GM19463 (cell line): ENCODE results near the gene G3BP1.
"Not testable (repeated sequence)": the region's sequence is repeated elsewhere in the genome, so short reads cannot be mapped to it uniquely, and the experiment has no call there.

Experiments used
- ATAC-seq: cut with Tn5 transposase; IDR thresholded peaks from one replicate; pipeline ENCODE4 v1.9.1; 2021; ENCODE audit warnings: mild to moderate bottlenecking, moderate library complexity; ENCODE audit not compliant: unreplicated experiment

Gene G3BP1

DNA sequence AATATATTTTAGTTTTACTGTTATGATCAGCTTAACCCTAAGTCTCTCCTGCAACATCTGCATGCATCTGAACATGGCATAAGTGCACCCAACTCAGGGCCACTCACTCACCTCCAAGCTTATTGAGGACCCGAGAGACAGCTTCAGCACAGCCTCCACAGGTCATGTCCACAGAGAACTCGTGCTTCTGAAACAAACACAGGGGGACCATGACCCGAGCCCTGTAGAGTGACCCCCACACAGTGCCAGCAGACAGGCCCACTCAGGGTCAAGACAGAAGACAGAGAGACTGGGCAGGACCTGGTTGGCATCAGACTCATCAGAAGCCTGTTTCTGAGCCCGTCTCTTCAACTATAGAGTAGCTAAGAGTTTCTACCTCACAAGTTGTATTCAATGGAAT is 20.2 kb upstream of the G3BP1 start:
- ATAC-seq: no peak

DNA sequence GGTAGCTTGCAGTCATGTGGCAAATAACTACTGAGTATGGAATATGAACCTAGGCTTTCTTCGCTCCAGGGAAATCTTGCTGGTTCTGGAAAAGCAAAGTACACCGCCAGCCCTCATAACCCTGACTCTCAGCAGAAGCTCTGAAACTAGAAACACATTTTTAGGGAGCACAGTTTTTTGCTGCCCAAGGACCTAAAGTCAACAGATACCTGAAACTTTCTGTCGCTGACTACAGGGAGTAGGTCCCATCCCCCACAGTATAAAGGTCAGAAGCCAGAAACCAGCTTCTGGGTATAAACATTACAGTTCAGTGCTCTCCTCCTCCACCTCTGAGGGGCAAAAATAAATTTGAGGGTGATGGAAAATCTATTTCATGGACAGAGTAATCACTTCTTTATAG is 16.4 kb upstream of the G3BP1 start:
- no peak for ATAC-seq

DNA sequence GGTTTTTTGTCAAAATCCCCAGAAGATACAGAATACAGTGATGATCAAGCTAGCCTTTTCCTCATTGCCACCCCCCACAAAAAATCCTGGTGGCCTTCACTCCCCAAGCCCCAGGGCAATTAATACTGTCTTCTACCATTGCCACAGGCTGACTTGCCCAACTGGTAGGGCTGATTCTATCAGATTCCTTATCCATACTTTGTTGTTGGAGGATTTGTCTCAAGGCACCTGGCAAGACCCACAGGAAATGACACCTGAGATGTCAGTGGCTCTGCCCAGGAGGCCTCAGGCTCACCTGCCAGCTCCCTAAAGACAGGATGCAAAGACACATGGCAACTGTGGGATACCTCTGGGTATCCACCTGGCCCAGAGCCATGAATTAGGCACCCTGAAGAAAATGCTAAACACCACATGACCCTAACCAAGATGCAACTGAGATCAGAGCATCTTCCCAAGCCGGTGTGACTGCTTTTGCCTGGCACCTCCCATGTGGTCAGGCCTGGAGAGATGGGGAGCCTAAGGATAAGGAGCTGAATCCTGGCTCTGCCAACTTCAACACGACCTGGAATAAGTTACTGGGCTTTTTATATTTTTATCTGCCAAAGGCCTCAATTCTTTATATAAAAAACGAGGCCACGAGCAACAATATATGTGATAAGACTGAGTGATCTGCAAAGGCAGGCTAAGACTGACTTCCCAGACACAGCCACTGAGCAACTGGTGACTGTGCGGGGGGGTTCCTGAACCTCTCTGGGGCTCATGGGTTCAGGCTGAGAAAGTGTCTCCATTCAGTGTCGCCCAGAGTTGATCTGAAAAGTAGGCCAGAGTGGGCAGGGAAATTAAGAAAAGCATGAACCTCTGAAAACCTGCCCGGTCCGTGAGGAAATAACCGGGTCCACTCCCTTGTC is 14.3 kb upstream of the G3BP1 start:
- ATAC-seq: no peak

DNA sequence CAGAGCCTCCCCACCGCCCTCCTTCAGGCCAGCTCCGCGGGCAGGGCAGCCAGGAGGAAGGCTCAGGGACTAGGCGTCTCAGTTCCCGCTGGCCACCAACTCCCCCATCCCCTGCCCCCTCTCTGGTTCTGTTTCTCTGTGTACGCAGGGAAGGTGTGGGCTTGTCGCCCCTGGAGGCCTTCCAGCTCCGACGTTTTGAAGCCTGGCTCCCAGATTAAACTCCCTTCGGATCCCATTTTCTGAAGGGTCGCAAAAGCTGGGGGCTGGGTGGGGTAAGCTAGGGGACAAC is 13.7 kb upstream of the G3BP1 start:
- peak; percentile 3 for ATAC-seq

DNA sequence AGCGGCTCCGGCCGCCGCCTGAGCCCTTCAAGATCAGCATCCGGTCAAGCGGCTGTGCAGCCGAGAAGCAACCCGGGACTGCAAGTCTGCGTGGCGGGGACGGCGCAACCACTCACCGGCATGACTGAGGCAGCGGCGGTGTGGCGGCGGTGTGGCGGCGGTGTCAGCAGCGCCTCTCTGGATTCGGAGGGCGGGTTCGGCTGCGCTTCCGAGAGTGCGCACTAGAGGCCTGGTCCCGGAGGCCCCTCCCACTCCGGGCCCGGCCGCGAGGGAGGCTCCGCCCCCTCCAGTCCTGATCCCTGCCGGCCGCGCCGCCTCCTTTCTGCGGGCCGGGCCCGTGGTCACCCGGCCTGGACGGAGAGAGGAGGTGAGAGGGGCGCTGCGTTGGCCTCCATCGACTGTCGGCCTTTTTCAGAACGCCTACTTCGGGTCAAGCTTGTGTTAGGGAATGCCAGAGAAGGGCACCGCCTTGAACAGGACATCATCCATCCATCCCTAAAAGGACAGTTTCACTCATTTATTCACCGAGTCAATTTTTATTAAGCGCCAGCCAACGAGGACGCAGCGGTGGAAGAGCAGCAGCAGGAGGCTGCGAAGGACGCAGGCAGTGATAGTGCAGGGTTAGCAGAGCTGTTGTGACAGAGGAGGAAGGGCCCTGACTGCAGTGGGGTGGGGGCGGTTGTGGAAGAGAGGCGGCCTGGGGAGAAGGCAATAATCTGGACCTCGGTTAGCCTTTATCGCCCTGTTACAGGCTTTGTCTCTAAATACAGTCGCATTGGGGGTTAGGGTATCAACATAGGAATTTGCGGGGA is 13.1 kb upstream of the G3BP1 start, which contains the start of gene ATOX1:
TSS of gene ATOX1 (minus strand) at position 202 of the 812 bp plus-strand sequence. CDS start at position 122, 80 bp downstream.
- ATAC-seq: peak; percentile 97

DNA sequence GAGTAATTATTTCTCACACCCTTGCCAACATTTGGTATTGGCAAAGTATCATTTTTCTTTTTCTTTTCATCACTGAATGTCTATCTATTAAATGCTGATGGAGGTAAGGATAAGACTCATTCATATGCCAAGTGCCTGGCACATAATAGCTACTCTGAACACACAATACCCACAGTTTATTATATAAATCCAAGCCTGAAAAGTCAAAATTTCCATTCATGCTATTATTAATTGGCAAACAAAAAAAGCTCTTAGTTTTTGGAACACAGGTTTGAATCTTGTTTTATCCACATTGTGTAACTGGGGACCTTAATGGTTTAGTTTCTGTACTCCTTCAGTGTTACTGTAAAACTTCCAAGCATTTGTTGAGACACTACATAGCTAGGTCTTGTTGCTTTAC is 7.0 kb upstream of the G3BP1 start:
- ATAC-seq: no peak

DNA sequence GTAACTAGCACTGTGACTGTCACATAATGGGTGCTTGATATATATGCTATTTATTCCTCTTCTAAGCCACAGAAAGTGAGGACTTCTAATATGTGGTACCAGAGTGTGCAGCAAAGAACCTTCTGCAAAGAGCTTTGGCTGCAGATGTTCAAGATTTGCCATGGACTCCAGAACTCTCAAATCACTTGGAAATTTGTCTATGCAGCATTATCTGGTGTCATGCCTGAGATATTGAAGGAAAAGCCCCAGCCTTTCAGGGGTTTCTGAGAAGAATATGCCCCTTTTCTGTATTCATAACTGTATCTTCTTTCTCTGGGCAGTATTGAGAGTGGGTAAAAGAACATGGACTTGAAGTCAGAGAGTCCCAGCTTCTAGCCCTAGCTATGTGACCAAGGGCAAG is 4.8 kb upstream of the G3BP1 start:
- no peak for ATAC-seq

DNA sequence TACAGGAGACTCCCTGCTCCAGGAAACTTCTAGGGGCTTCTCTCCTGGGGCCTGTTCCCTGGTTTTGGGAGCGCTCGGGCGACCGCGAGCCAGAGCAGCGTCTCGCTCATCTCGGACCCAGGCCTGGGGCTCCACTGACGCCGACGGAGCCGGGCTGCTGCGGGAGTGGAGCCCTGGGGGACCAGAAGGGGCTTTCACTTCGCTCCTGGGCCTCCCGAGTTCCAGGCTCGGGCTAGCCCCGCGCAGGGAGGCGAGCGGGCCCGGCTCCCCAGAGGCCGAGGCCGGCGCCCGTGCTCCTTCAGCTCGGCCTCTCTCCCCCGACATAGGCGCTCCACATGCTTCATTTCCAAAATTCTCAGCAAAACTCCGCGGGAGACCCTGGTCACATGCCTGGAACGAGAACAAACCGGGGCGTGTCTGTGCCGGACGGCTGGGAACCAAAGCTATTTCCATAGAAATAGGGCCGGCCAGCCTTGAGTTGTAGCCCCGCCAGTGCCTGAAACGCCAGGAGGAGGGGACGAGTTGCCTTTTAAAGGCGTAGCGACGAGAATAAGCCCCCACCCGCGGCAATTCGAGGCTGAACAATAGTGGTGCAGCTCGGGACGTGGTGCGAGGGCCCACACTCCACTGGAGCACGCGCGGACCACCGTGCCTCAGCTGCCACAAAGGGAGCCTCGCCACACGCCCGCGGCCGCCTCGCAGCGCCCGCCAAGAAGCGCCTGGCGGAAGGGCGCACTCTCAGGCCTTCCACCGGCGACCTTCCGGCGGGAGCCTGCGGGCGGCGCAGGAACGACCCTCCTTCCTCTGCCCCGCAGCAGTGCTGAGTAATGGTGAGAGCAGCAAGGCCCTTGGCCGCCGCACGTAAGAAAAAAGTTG is 1.1 kb upstream of the G3BP1 start:
- ATAC-seq: peak; percentile 26

DNA sequence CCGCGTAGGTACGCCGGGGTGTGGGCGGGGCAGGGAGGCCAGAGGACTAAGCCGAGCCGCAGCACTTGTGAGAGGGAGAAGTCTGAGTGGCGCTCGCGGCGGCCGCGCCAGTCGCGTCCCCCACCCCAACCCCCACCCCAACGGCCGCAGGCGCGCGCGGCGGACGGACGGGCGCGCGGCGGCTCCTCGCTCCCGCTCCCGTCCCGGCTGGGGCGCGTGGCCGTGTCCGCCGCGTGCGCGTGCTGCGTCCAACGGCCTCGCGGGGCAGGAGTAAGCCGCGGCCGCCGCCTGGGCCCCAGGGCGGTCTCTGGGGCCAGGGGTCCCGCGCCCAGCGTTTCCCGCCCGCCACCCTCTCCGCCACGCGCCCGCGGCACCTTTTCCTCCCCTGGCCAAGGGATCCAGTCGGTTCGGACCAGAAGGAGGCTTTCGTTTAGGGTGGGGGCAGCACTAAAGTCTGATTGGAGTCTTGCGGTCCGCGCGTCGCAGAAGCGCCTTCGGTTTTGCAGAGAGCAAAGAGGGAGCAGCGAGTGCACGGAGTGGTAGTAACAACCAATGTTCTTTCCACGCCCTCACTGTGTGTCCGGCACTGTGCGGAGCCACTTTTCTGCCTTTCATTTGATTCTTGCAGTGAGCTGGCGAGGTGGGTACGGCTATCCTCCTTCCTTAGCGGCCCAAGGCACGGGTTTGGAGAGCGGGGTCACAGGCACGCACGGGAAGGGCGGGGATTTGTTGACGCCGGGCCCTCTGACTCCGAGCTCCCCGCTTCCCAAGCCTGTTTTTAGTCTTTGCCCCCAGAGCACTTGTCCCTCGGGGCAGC is 483 bp downstream of the G3BP1 start:
- no peak for ATAC-seq

DNA sequence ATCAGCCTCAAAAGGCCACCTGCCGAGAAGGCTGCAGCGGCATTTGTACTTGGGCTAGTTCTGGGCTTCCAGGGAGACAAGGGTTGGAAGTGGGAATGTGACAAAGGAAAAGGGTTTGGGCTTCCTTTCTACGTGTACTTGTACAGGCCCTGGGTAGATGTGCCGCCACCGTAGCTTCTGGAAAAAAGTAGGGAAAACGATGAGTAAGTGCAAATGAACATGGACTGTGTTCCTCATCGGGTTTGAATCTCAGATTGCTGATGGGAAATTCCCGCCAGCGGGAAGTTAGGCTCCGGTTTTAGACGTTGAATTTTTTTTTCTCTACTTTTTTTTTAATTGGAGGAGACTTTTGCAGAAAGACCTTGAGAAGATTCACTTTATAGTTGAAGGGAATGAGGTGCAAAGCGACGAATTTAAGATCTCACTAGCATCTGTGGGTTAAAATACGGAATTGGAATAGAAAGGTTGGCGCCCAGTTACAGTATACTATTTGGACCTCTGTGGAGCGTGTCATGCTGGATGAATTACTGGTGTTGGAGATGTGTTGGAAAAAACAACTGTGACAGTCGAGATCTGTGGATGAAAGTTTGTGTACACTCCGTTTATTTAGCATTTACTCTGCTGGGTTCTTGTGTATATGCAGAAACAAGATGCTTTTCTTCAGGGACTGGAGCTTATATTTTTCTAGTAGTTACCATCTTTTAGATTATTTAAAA is 1.2 kb downstream of the G3BP1 start:
- ATAC-seq: no peak

DNA sequence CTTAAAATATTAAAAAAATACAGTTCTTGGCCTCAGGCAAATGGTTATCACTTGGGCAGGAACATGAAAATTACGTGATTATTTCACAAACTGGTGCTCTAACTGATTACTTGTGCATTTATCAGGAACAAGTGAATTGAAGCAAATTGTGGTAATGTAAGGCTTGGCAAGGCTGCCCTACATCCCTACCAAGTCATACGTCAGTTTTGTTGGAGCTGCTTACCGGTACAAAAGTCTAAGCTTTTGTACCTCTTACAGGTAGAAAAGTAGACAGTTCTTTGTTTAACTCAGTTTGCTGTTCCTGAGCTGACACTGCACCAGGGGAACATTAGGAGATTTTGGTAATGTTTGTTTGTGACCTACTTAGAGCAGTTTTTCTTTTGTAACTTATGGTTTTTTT is 2.2 kb downstream of the G3BP1 start:
- no peak for ATAC-seq

DNA sequence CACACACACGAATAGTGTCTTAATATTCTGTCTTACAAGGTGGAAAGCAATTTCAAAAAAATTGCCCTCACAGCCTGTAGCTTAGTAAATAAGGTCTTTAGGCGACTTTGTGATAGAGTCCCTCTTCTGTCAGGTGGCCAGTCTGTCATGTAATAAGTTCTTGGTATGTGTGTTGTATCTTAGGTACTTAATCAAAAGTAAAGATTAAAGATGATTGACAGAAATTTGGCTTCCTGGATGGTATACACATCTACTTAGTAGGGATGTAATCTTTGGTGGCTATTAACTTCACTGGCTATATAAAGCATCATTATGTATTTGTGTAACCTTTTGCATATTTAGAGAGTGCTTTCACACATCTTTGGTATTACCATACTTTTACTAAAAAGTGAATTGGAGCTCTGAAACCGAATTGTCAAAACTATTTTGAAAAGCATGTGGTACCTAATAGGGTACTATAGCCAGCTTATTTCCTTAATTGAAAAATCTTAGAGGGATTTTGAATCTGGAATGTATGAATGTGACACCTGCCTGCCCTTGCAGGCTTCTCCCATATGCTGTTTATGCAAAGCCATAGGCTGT is 3.4 kb downstream of the G3BP1 start:
- ATAC-seq: no peak

DNA sequence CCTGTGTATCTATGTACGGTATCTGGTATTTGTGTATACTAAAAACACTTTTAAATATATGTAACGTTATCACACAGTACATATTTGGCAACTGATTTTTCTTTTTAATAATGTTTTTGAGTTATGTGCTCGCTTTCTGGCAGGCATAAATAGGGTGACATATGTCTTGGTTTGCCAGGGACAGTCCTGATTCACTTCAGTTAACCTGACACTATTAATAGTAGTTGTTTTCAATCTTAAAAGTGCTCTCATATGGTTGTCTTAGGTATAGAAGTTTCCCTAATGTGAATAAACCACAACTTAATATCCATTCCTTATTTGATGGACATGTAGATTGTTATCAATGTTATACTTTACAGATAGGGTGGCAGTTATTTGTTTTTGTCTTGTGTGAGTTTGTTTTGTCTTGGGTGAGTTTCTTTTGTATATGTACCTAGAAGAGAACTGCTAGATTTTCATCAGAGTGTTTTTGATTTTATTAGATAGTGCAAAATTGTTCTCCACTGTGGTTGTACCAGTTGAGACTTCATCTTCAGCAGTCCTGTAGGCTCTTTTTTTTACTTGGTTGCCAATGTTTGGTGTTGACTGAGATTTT is 7.9 kb downstream of the G3BP1 start:
- peak; percentile 51 for ATAC-seq

DNA sequence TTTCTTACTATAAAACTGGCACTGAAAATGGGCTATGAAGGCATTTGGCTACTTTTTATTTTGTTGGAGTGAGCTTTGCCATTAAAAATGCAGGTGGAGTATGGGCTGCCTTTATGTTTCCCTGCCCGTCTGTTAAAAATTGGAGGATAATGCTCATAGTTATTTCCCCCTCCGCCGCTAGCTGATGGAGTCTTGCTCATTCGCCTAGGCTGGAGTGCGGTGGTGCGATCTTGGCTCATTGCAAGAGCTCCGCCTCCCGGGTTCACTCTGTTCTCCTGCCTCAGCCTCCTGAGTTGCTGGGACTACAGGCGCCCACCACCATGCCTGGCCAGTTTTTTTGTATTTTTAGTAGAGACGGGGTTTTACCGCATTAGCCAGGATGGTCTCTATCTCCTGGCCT is 8.6 kb downstream of the G3BP1 start:
- ATAC-seq: no peak

DNA sequence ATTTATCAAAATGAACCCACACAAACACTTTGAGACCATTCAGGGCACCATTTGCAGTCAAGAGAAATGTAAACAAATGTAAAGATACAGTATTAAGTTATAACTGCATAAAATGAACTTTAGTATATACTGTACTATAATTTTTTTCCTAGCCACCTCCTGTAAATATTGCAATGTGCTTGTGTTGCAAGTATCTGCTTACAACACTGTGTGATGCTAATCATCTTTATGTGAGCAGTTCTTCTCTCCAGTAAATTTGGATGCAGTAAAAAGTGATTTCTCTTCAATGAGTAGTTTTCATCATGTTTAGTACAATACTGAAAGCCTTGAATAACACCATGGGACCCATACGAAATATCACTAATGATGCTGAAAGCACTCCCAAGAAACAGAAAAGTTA is 9.4 kb downstream of the G3BP1 start:
- no peak for ATAC-seq

DNA sequence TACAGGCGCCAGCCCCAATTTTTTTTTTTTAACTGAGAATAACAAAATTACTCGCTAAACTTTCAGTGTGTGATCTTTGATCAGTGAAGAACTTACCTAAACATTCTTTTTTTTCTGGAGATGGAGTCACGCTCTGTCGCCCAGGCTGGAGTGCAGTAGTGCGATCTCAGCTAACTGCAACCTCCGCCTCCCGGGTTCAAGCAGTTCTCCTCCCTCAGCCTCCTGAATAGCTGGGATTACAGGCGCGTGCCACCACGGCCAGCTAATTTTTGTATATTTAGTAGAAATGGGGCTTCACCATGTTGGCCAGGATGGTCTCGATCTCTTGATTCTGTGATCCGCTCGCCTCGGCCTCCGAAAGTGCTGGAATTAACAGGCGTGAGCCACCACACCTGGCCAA is 11.9 kb downstream of the G3BP1 start:
- not testable (repeated sequence) for ATAC-seq

DNA sequence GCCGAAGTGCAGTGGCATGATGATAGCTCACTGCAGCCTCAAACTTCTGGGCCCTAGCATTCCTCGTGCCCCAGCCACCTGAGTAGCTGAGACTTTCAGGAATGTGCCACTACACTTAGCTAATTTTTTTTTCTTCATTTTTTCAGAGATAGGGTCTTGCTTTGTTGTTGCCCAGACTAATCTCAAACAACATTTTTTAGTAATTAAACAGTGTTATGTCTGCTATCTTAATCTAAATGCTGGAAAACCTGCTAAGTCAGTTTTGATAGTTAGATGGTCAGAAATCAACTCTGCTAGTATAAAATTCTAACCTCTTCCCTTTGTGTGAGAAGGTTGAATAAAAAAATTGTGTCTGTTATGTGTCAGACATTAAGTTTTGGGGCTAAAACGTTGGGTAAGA is 12.4 kb downstream of the G3BP1 start:
- ATAC-seq: no peak

DNA sequence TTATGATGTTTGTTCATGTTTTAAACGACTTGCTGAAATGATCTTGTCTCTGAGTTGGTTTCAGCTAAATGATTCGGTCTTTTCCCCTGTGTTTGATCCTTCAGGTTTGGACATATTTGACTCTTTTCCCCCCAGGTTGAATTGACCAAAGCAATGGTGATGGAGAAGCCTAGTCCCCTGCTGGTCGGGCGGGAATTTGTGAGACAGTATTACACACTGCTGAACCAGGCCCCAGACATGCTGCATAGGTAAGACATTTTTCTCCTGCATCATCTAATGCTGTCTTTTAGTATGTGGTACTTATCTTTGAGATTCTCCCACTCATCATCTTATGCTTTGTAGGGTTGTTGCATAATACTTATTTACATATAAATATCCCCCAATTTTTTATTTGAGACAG is 14.7 kb downstream of the G3BP1 start:
- ATAC-seq: no peak

DNA sequence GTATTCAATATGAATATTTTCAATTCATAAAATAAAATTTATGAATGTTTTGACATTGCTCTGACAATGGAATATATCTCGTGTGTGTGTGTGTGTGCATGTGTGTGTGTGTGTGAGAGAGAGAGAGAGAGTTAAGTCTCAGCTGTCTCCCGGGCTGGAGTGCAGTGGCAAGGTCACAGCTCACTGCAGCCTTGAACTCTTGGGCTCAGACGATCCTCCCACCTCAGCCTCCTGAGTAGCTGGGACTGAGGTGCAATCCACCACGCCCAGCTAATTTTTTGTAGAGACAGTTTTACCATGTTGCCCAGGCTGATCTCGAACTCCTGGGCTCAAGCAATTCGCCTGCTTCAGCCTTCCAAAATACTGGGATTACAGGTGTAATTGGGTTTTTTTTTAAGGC is 16.1 kb downstream of the G3BP1 start:
- ATAC-seq: no peak
